PC-9 (cell line): ENCODE measurements around the gene EIF4ENIF1.

ENCODE experiments used
- CTCF ChIP-seq: fragments of 200-600 bp; sonication (generic); conservative IDR thresholded peaks from 2 replicates; pipeline ENCODE4 v1.6.1; 2017; ENCODE audit warnings: mixed run types, antibody characterized with exemption, mild to moderate bottlenecking, moderate library complexity
- EZH2 ChIP-seq: fragments of 200-600 bp; sonication (generic); IDR thresholded peaks from 2 replicates; pipeline ENCODE4 v1.8.0; 2017; ENCODE audit warnings: antibody characterized with exemption, low read depth

- TF ChIP-seq CTCF (no peak), EZH2 (no peak)
Measured at GRCh38 chr22:31400023-31400397, 89.6 kb downstream of the EIF4ENIF1 start.
